Lung microvascular endothelial cell (primary cell): Measurements from ENCODE around the gene AP2A1. TPM values are rescaled to one million over a fixed set of nuclear protein-coding genes. Genes with fewer than 3 reads are reported as not detected.

ENCODE experiments used
- DNase-seq, 2 donors: peaks; one replicate each; pipeline versions ENCODE4 v3.0.0 to v3.0.0-alpha.2; 2010; ENCODE audit warnings: low read depth in 2 of 2
- total RNA-seq: library from RNA; depleted of rRNA; stranded (reverse); fragments of >200 nt; gene quantifications from 2 replicates; pipeline ENCODE4 v1.2.1, GENCODE V29; 2014

AP2A1 gene
- total RNA-seq, 1 donor from 2014 or later, result 37.1 TPM

DNA sequence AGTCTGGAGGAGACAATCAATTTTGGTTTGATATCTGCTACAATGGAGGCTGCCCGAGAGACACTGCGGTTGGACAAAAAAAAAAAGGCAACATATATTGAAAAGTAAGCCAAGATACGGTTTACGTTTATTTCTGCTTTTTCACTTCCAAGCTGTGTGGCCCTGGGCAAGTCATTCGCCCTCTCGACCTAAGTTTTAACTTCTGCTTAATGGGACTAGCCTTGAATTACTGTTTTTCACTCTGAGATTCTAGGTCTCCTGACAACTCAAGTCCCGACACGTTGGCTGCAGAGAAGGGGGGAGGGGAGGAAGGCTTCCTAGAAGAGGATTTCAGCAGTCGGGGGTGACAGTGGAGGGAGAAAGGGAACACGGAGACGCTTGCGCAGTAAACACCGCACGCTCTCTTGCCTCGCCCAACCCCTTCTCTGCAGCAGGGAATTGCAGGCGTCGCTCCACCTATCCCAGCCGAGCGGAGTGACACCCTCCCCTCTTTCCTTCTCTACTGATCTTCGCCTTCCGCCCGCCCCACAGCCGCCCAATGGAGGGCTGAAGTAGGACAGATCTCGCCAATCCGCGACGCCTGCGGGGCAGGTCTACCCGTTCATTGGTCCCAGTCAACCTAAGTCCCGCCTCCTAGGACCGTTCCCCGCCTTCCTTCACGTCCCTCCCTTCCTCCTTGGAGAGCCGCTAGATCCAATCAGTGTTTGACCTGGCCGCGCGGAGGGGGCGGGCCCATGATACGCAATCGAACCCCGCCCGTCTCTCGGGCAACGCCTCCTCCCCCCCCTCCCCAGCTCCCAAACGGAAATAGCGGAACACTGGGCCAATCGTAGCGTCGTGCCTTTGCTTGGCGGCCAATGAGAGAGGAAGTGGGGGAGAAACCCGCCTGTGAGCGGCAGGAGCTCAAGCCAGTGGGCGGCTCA, 533 bp upstream of the AP2A1 start:
- peak; percentile 100 for DNase-seq

DNA sequence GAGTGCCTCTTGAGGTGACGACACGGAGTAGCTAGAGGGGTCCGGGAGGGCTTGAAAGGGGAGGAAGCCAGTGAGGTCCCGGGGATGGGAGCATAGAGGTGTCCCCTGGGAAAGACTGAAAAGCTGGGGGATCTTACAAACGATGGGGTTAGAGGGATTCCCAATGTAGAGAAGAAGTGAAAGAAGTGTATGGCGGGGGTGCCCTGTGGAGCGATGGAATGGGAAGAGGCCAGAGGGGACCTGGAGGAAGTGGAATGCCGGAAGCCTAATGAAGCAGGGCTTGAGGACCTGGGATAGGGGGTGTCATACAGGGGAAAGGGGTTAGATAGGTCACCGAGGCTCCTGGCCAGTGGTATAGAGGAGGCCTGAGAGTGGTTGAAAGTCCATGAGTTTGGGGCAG, 580 bp downstream of the AP2A1 start:
- peak; percentile 14 to 17 for DNase-seq

DNA sequence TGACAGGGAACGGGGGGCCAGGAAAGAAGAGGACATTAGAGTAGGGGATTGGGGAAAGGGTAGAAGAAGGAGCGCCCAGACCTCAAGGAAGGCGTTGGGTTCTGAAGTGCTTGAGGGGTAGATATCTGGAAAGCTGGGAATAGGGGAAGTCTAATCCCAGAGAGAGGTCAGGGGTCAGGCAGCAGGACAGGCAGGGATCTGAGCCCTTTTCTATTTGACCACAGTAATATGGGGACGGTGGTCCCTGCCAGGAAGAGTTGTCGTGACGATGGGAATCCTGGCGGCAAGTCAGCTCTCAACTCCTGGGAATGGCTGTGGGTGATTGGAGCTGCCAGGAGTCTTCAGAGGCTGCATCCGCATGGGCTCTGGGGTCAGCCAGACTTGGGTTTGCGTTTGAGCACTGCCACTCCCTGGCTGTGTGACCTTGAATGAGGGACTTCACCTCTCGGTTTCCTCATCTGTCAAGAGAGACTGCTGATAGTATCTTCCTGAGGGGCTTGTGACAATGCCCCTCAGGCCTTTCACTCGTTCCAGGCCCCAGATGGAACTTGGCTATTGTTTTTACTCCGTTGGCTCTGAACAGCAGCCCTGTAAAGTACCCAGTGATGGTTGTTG, 1.3 kb downstream of the AP2A1 start:
- peak; percentile 14 to 27 for DNase-seq

DNA sequence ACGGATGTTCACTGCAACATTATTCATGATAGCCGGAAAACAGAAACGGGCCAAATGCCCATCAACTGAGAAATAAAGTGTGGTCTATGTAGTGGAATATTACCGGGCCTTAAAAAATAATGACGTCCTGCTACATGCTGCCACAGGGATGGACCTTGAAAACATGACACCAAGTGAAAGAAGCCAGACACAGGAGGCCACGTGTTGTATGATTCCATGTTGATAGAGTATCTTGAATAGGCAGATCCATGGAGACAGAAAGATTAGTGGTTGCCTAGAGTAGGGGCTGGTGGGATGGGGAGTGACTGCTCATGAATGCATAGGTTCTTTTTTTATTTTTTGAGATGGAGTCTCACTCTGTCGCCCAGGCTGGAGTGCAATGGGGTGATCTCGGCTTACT, 3.7 kb downstream of the AP2A1 start:
- DNase-seq, result no peak

DNA sequence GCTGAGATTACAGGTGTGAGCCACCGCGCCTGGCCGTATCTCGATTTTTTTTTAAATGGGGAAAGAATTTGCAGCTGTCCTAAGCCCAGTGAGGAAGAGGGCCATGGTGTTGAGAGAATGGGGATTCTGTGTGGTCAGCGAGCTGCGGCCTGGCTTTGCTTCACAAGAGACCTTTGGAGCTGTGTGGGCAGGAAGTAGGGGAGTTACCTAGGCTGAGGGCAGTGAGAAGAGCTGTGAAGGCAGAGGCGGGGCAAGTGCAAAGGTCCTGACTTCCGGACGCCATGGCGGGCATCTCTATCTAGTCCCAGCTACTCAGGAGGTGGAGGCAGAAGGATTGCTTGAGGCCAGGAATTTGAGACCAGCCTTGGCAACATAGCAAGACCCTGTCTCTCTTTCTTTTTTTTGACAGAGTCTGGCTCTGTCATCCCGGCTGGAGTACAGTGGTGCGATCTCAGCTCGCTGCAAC, 4.9 kb downstream of the AP2A1 start:
- no peak for DNase-seq

DNA sequence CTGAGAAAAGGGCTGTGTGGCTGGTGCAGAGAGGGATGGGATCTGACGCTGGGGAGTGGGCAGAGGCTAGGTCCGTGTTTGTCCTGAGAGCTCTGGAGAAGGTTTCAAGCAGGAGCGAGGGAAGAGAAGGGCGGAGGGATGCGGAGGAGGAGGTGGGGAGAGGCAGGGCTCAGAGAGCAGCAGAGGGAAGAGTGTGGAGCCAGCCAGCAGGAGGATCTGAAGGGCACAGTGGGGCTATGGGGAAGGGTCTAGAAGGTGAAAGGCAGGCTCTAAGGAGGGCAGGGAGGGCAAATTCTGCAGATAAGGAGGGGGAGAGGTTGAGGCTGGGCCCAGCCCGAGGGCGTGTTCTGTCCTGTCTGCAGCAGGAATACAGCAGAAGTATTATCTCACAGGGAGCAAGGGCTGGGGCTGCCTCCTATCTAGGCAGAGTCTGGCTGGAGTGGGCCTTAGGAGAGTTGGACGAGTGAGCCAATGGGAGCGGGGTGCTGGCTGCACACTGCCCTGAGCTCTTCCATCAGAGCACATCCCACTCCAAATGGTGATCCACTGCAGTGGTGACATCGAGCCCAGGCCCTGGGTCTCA, 6.1 kb downstream of the AP2A1 start:
- no peak for DNase-seq

DNA sequence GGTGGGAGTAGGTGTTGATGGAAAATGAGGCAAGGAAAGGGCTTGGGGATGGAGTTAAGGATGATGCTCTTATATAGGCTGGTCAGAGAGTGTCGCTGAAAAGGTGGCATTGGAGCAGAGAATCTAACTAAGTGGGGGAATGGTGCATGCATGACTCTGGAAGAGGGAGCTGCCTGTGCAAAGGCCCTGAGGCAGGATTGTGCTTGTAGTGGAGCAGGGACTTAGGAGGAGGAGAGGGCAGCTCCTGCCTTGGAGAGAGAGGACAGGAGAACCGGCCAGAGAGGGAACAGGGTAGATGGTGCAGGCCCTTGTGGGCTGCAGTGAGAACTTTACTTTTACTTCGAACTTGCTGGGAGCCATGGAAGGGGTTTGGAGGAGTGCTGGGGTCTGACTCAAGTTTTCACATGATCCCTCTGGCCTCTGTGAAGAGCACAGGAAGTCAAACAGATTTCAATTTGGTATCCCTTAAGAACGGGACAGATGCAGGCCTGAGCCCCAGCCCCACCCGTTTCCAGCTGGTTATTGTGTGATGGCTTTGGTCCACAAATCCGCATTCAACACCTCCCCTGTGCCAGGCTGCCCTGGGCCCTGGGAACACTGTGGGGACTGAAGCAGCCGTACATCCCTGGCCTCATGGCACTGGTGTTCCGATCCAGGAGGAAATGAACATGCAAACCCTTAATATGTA, 7.0 kb downstream of the AP2A1 start:
- no peak for DNase-seq

DNA sequence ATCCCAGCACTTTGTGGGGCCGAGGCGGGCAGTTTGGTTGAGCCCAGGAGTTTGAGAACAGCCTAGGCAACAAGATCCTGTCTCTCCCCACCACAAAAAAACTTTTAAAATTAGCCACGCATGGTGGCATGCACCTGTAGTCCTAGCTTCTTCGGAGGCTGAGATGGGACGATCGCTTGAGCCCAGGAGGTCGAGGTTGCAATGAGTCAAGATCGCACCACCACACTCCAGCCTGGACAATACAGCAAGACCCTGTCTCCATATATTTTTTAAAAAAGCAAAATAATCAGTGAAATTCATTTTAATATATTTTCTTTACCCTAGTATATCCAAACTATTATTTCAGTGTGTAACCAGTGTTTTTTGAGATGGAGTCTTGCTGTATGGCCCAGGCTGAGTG, 8.2 kb downstream of the AP2A1 start:
- no peak for DNase-seq

DNA sequence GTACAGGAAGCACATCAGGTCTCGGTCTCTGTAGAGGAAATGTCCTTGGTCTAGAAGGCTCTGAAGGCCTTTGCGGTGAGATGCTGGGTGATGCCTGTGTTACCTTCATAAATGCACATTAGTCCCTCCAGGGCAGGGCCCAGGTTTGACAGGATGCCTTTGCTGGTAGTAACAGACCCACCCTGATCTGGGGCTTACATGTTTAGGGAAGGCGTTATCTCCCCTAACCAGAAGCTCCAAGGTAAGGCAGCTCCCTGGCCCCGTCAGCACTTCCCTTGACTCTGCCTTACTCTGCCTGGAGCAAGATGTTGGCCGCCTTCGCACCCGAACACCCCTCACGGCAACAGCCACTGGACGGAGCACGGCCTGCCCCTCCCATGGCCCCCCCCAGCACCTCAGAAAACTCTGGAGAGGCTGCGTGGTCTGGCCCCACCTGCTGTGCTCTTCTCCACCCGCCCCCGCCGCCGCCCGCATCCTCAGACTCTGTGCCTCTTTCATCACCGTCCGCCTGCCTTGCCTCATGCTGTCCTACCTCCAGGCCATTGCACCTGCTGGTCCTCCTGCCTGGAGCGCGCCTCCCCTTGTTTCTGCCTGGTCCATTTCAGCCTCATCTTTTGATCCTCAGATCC, 9.1 kb downstream of the AP2A1 start:
- DNase-seq, result no peak

DNA sequence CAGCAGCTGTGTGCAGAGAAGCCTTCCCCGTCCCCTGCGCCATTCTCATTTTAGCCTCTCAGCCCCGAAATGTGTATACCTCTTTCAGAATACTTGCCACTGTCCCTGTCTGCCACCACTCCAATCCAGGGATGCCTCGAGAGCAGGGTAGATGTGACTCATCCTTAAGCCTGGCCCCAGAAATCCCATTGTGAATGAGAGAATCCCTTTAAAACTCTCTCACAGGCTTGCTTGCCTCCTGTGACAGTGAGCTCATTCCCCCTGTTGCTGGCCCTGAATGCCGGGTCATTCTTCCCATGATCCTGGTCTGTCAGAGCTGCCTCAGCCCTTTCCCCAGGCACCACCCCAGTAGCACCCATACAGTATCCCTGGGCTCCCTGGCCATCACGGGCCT, 9.6 kb downstream of the AP2A1 start:
- DNase-seq, result no peak

DNA sequence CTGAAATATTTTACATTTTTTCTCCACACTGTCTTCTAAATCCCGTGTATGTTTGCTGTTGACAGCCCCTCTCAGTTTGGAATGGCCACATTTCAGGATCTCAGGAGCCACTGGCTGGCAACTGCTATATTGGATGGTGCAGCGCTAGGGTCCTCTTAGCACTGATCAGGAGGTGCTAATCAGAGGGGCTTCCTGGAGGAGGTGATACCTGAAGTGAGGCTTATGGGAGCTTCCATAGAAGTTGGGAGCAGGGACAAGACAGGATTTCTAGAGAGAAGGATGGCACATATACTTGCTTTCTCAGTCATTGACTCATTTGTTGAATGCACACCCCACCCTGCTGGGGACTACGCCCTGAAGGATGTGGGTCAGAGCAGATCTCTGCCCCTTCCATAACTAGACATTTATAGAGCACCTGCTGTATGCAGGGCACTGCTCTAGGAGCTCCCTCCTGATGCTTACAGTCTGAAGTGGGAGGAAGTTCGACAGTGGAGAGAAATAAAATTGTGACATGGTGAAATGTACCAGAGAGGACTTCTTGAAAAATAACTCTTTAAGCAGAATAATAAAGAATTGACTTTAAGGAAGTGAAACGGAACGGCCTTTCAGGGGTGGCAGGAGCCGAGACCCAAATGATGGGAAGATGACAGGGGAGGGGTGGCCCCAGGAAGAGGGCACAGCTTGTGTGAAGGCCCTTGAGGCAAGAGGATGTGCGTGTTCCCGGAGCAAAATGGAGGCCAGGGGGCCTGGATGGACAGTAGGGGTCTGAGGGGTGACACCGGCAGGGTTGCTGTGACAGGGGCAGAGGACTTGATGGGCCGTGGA, 13.1 kb downstream of the AP2A1 start:
- no peak for DNase-seq

DNA sequence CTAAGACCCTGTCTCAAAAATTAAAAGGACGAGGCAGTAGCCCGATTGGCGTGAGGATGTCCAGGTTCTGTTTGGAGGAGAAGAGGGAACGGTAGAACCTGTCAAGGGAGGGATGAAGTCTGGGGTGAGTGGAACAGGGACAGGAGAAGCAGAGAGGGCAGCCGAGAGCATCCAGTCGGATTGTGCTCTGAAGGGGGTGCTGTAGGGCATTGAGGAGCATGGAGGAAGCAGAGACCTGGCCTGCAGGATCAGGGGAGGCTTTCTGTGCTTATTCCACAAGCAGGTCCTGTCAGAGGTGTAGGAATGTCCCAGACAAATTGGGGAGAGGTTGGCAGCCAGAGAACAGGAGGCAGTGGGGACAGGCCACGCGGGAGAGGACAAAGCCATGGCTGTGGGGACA, 14.1 kb downstream of the AP2A1 start:
- DNase-seq, result no peak

DNA sequence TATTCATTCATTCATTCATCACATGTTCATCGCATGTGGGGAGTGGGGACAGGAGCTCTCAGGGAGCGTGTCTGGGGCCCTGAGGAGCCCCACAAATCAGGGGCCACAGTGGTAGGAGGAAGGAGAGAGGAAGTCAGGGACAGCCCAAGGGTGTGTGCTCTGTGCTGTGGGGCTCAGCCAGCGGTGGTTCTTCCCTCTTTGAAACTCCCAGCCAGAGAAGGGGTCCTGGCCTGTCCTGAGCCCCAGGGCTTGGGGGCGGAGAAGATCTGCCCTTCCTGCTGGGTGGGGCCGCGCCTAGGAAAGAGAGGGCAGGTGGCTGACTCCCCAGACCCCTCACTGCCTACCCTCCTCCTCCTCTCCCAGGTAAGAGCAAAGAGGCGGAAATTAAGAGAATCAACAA, 14.6 kb downstream of the AP2A1 start:
- no peak for DNase-seq

DNA sequence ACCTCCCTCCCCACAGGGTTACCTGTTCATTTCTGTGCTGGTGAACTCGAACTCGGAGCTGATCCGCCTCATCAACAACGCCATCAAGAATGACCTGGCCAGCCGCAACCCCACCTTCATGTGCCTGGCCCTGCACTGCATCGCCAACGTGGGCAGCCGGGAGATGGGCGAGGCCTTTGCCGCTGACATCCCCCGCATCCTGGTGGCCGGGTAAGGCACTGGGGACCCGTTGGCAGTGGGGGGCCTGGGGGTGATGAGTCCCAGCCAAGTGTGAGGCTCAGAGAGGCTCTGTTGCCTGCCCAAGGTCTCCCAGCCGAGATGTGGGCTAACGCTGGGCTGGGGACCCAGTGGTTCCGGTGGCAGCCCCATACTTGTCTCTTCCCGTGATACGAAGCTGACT, 15.7 kb downstream of the AP2A1 start:
- no peak for DNase-seq

DNA sequence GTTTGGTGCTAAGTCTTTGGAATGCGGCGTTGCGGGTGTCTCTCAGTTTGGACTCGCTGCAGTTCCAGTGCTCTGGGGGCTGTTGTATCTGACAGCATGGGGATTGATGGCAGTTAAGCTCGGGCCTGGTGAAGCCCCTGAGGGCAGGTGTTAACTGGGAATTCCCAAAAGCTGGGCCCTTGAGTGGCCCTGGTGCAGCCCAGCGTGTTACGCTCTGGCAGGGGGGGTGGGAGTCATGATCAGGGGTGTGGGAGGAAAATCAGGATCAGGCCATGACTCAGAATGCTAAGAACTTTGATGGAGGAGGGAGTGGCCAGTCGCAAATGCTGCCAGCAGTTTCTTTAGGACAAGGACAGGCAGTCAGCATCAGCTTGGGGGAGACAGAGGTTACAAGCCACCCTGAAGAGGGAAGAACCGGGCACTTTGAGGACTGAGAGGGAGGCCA, 19.6 kb downstream of the AP2A1 start:
- DNase-seq, result peak in 1 of 2 donors; percentile 32

DNA sequence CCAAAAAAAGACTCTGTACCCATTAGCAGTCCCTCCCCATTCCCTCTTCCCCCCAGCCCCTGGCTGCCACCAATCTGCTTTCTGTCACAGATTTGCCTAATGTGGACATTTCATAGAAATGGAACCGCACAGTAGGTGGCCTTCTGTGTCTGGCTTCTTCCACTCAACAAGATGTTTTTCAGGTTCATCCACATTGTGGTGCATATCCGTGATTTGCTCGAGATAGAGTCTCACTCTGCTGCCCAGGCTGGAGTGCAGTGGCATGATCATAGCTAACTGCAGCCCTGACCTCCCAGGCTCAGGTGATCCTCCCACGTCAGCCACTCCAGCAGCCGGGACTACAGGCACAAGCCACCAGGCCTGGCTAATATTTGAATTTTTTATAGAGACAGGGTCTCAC, 20.9 kb downstream of the AP2A1 start:
- DNase-seq, result no peak

DNA sequence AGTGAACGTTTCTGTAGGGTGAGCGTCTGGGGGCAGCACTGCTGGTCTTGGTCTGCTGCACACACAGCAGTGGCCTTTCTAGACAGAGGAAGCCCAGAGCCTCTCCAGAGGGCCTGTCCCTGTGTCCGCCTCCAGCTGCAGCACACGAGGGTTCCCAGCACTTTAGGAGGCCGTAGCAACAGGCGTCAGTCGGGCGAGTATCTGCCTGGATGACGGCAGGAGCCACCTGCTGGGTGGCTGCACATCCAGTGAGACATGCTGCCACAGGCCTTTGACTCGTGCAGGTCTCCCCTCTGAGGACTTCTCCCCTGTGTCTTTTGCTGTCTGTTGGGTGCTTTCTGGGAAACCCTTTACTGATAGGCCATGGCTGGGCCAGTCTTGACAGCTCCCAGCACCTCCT, 22.1 kb downstream of the AP2A1 start:
- DNase-seq, result no peak

DNA sequence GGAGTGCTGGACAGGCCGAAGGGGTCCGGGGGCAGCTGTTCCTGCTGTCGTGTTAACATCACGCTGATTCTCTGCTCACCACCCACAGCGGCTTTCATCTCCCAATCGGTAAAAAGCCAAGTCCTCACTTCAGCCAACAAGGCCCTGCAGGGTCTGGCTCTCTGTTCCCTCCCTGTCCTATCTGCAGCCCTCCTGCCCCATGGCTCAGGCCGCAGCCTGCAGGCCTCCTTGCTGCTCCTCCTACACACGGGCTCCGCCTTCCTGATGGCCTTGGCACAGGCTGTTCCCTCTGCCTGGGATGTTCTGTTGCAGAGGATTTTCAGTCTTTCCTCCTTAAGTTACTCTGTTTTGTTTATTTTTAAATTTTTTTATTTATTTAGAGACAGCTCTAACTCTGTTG, 24.1 kb downstream of the AP2A1 start:
- DNase-seq, result no peak

DNA sequence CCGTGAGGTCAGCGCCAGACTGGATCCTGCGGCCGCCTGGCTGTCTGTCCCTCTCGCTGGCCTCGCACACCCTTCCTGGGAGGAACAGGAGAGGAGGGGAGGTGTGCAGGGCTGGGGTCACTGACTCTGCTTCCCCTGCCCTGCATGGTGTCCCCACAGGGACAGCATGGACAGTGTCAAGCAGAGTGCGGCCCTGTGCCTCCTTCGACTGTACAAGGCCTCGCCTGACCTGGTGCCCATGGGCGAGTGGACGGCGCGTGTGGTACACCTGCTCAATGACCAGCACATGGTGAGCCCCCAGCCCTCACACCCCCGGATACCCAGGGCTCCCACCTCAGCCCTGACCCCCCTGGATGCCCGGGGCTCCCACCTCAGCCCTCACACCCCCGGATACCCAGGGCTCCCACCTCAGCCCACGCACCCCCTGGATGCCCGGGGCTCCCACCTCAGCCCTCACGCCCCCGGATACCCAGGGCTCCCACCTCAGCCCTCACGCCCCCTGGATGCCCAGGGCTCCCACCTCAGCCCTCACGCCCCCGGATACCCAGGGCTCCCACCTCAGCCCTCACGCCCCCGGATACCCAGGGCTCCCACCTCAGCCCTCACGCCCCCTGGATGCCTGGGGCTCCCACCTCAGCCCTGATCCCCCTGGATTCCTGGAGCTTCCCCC, 25.1 kb downstream of the AP2A1 start:
- no peak for DNase-seq
